ENCODE results near the gene RRP12.
"Not testable (repeated sequence)": the region's sequence is repeated elsewhere in the genome, so short reads cannot be mapped to it uniquely, and the experiment has no call there.

Gene RRP12

GRCh38 chr10:97407211-97407951, 6.2 kb upstream of the RRP12 start:
- no peaks in the 10 kb centered on the region for H3K9me3 ChIP-seq (ENCODE audit: control insufficient read depth, low read length)
- peaks cover 5% of the 10 kb centered on the region for H3K4me1 ChIP-seq (ENCODE audit: control insufficient read depth, insufficient read depth, low read length, poor library complexity, severe bottlenecking)
- DNase-seq = peak in 2 of 3 donors; percentile 51 to 52
- no peaks in the 10 kb centered on the region for H3K27me3 ChIP-seq (replicated peaks; ENCODE audit: control insufficient read depth, insufficient read depth, low read length, poor library complexity, severe bottlenecking)
- H3K36me3 ChIP-seq (ENCODE audit: control insufficient read depth, insufficient read depth, low read length) = no peaks in the 10 kb centered on the region
- peak overlapping the region; percentile 41 for H3K27ac ChIP-seq (ENCODE audit: insufficient read depth, low read length, poor library complexity, severe bottlenecking)
- H3K4me3 ChIP-seq (ENCODE audit: insufficient read depth, low read depth, low read length, poor library complexity, severe bottlenecking) = peak overlapping the region; percentile 53

GRCh38 chr10:97406483-97406882, 5.3 kb upstream of the RRP12 start:
- H3K36me3 ChIP-seq (ENCODE audit: control insufficient read depth, insufficient read depth, low read length); DNase-seq; H3K27ac ChIP-seq (ENCODE audit: insufficient read depth, low read length, poor library complexity, severe bottlenecking); H3K27me3 ChIP-seq (replicated peaks; ENCODE audit: control insufficient read depth, insufficient read depth, low read length, poor library complexity, severe bottlenecking); H3K4me3 ChIP-seq (ENCODE audit: insufficient read depth, low read depth, low read length, poor library complexity, severe bottlenecking); H3K4me1 ChIP-seq (ENCODE audit: control insufficient read depth, insufficient read depth, low read length, poor library complexity, severe bottlenecking); H3K9me3 ChIP-seq (ENCODE audit: control insufficient read depth, low read length): not testable (repeated sequence)

DNA sequence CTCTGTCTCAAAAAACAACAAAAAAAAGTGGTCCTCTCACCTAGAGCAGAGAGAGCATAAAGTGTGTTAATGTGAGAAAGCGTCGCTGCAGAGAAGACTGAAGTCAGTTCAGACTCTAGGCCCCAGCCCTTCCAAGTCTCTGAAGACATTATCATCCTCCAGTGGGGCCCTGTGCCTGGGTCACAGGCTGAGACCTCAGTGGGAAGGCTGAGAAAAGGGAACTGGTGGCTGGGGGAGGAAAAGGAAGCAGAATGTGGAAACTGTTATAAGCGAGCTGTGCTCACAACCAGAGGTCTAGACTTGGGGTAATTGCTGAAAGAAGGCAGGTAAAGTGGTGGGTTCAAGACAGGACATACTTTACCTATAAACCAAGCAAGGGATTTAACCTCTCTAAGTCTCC, 4.9 kb upstream of the RRP12 start:
- H3K27me3 ChIP-seq (replicated peaks; ENCODE audit: control insufficient read depth, insufficient read depth, low read length, poor library complexity, severe bottlenecking) = no peaks in the 10 kb centered on the region
- H3K4me1 ChIP-seq (ENCODE audit: control insufficient read depth, insufficient read depth, low read length, poor library complexity, severe bottlenecking) = peaks cover 5% of the 10 kb centered on the region
- DNase-seq = no peak
- no peak overlapping the region for H3K27ac ChIP-seq (ENCODE audit: insufficient read depth, low read length, poor library complexity, severe bottlenecking)
- H3K4me3 ChIP-seq (ENCODE audit: insufficient read depth, low read depth, low read length, poor library complexity, severe bottlenecking) = no peak overlapping the region
- no peaks in the 10 kb centered on the region for H3K36me3 ChIP-seq (ENCODE audit: control insufficient read depth, insufficient read depth, low read length)
- H3K9me3 ChIP-seq (ENCODE audit: control insufficient read depth, low read length) = no peaks in the 10 kb centered on the region

- Histone ChIP-seq H3K4me3 (ENCODE audit: insufficient read depth, low read depth, low read length, poor library complexity, severe bottlenecking) (no peak overlapping the region), H3K4me1 (ENCODE audit: control insufficient read depth, insufficient read depth, low read length, poor library complexity, severe bottlenecking) (peaks cover 14% of the 10 kb centered on the region), H3K36me3 (ENCODE audit: control insufficient read depth, insufficient read depth, low read length) (no peaks in the 10 kb centered on the region), H3K9me3 (ENCODE audit: control insufficient read depth, low read length) (no peaks in the 10 kb centered on the region), H3K27ac (ENCODE audit: insufficient read depth, low read length, poor library complexity, severe bottlenecking) (no peak overlapping the region), H3K27me3 (replicated peaks; ENCODE audit: control insufficient read depth, insufficient read depth, low read length, poor library complexity, severe bottlenecking) (no peaks in the 10 kb centered on the region)
- DNase-seq = no peak
Observed at GRCh38 chr10:97404044-97404443, 2.9 kb upstream of the RRP12 start.

DNA sequence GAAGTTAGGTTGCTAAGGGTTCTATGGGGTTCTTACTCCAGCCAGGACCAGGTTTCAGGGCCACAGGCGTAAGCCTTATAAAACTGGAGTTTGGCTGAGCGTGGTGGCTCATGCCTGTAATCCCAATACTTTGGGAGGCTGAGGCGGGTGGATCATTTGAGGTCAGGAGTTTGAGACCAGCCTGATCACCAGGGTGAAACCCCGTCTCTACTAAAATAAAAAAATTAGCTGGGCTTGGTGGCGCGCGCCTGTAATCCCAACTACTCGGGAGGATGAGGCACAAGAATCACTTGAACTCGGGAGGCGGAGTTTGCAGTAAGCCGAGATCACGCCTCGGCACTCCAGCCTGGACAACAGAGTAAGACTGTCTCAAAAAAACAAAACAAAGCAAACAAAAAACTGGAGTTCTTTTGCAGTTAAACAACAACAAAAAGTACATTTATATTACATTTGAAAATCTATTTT, 347 bp upstream of the RRP12 start:
- H3K27me3 ChIP-seq (replicated peaks; ENCODE audit: control insufficient read depth, insufficient read depth, low read length, poor library complexity, severe bottlenecking) = no peaks in the 10 kb centered on the region
- H3K4me1 ChIP-seq (ENCODE audit: control insufficient read depth, insufficient read depth, low read length, poor library complexity, severe bottlenecking) = peaks cover 9% of the 10 kb centered on the region
- H3K9me3 ChIP-seq (ENCODE audit: control insufficient read depth, low read length) = no peaks in the 10 kb centered on the region
- H3K27ac ChIP-seq (ENCODE audit: insufficient read depth, low read length, poor library complexity, severe bottlenecking) = peak overlapping the region; percentile 93
- H3K4me3 ChIP-seq (ENCODE audit: insufficient read depth, low read depth, low read length, poor library complexity, severe bottlenecking) = peak overlapping the region; percentile 91
- H3K36me3 ChIP-seq (ENCODE audit: control insufficient read depth, insufficient read depth, low read length) = no peaks in the 10 kb centered on the region
- DNase-seq = no peak

GRCh38 chr10:97399843-97400545, 1.1 kb downstream of the RRP12 start:
- peaks cover 9% of the 10 kb centered on the region for H3K4me1 ChIP-seq (ENCODE audit: control insufficient read depth, insufficient read depth, low read length, poor library complexity, severe bottlenecking)
- H3K4me3 ChIP-seq (ENCODE audit: insufficient read depth, low read depth, low read length, poor library complexity, severe bottlenecking) = peak overlapping the region; percentile 91
- H3K36me3 ChIP-seq (ENCODE audit: control insufficient read depth, insufficient read depth, low read length) = no peaks in the 10 kb centered on the region
- peak overlapping the region; percentile 93 for H3K27ac ChIP-seq (ENCODE audit: insufficient read depth, low read length, poor library complexity, severe bottlenecking)
- no peak for DNase-seq
- H3K27me3 ChIP-seq (replicated peaks; ENCODE audit: control insufficient read depth, insufficient read depth, low read length, poor library complexity, severe bottlenecking) = no peaks in the 10 kb centered on the region
- H3K9me3 ChIP-seq (ENCODE audit: control insufficient read depth, low read length) = no peaks in the 10 kb centered on the region

- H3K4me1 ChIP-seq (ENCODE audit: control insufficient read depth, insufficient read depth, low read length, poor library complexity, severe bottlenecking) = peaks cover 9% of the 10 kb centered on the region
- no peak overlapping the region for H3K27ac ChIP-seq (ENCODE audit: insufficient read depth, low read length, poor library complexity, severe bottlenecking)
- H3K9me3 ChIP-seq (ENCODE audit: control insufficient read depth, low read length) = no peaks in the 10 kb centered on the region
- H3K4me3 ChIP-seq (ENCODE audit: insufficient read depth, low read depth, low read length, poor library complexity, severe bottlenecking) = no peak overlapping the region
- no peaks in the 10 kb centered on the region for H3K27me3 ChIP-seq (replicated peaks; ENCODE audit: control insufficient read depth, insufficient read depth, low read length, poor library complexity, severe bottlenecking)
- DNase-seq = no peak
- H3K36me3 ChIP-seq (ENCODE audit: control insufficient read depth, insufficient read depth, low read length) = peaks cover 13% of the 10 kb centered on the region
Observed at GRCh38 chr10:97396056-97396455, 5.1 kb downstream of the RRP12 start.

DNA sequence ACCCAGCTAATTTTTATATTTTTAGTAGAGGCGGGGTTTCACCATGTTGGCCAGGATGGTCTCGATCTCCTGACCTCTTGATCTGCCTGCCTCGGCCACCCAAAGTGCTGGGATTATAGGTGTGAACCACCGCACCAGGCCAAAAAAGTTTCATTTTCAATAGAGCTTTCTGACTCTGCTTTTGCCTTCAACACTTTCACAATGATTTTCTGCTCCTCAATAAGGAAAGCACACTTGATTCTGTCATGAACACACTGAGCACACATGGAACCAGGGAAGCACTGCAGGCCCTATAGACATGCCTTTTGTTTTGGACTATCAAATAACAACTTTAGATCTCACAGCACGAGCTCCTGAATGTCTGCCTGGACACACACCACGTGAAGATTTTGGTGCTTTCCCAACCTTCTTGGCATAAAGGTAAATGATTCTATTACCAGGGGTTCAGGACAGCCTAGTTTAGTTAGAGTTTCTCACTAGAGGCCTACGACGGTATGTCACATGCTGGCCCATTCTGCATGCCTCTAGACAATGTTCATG, 8.0 kb downstream of the RRP12 start:
- Histone ChIP-seq H3K36me3 (ENCODE audit: control insufficient read depth, insufficient read depth, low read length) (peaks cover 29% of the 10 kb centered on the region), H3K4me1 (ENCODE audit: control insufficient read depth, insufficient read depth, low read length, poor library complexity, severe bottlenecking) (no peaks in the 10 kb centered on the region), H3K4me3 (ENCODE audit: insufficient read depth, low read depth, low read length, poor library complexity, severe bottlenecking) (no peak overlapping the region), H3K27ac (ENCODE audit: insufficient read depth, low read length, poor library complexity, severe bottlenecking) (no peak overlapping the region), H3K27me3 (replicated peaks; ENCODE audit: control insufficient read depth, insufficient read depth, low read length, poor library complexity, severe bottlenecking) (no peaks in the 10 kb centered on the region), H3K9me3 (ENCODE audit: control insufficient read depth, low read length) (no peaks in the 10 kb centered on the region)
- DNase-seq = no peak

- Histone ChIP-seq H3K36me3 (ENCODE audit: control insufficient read depth, insufficient read depth, low read length) (peaks cover 39% of the 10 kb centered on the region), H3K4me1 (ENCODE audit: control insufficient read depth, insufficient read depth, low read length, poor library complexity, severe bottlenecking) (no peaks in the 10 kb centered on the region), H3K4me3 (ENCODE audit: insufficient read depth, low read depth, low read length, poor library complexity, severe bottlenecking) (no peak overlapping the region), H3K27ac (ENCODE audit: insufficient read depth, low read length, poor library complexity, severe bottlenecking) (no peak overlapping the region), H3K9me3 (ENCODE audit: control insufficient read depth, low read length) (no peaks in the 10 kb centered on the region), H3K27me3 (replicated peaks; ENCODE audit: control insufficient read depth, insufficient read depth, low read length, poor library complexity, severe bottlenecking) (no peaks in the 10 kb centered on the region)
- DNase-seq = no peak
Observed at GRCh38 chr10:97390091-97390490, 11.0 kb downstream of the RRP12 start.

- Histone ChIP-seq H3K36me3 (ENCODE audit: control insufficient read depth, insufficient read depth, low read length) (peaks cover 27% of the 10 kb centered on the region), H3K27me3 (replicated peaks; ENCODE audit: control insufficient read depth, insufficient read depth, low read length, poor library complexity, severe bottlenecking) (no peaks in the 10 kb centered on the region), H3K4me1 (ENCODE audit: control insufficient read depth, insufficient read depth, low read length, poor library complexity, severe bottlenecking) (no peaks in the 10 kb centered on the region), H3K4me3 (ENCODE audit: insufficient read depth, low read depth, low read length, poor library complexity, severe bottlenecking) (no peak overlapping the region), H3K9me3 (ENCODE audit: control insufficient read depth, low read length) (no peaks in the 10 kb centered on the region), H3K27ac (ENCODE audit: insufficient read depth, low read length, poor library complexity, severe bottlenecking) (no peak overlapping the region)
- DNase-seq = no peak
Observed at GRCh38 chr10:97388152-97388551, 13.0 kb downstream of the RRP12 start.
